Measurements from ENCODE around the gene GAGE13. TPM values are rescaled to one million over a fixed set of nuclear protein-coding genes. Genes with fewer than 3 reads are reported as not detected.
"Not testable (repeated sequence)": the region's sequence is repeated elsewhere in the genome, so short reads cannot be mapped to it uniquely, and the experiment has no call there.

Gene GAGE13
- total and polyA plus RNA-seq, 2 donors (not counting 3 experiments of a cell fraction or from before 2014, with no cell fraction given), result not detected

DNA sequence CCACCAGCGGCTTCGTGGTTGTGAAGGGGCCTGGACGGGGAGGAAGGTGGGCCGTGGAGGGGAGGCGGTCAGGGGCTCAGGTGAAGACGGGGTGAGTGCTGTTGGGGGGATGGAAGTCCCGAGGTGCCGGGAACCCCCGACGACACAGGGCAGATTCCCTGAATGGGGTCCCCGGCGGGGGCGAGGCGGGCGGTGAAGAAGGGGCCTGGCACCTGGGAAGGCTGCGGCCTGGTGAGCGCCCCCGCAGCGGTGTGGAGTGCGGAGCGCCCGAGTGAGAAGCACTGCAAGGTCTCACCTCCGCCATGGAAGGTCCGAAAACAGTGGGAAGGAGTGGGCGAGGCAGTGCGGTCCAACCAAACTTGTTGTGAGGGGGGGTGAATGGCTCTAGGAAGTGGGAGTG, 459 bp downstream of the GAGE13 start:
- not testable (repeated sequence) for FAIRE-seq; H3K4me2 ChIP-seq (ENCODE audit: insufficient read depth, low read length)

DNA sequence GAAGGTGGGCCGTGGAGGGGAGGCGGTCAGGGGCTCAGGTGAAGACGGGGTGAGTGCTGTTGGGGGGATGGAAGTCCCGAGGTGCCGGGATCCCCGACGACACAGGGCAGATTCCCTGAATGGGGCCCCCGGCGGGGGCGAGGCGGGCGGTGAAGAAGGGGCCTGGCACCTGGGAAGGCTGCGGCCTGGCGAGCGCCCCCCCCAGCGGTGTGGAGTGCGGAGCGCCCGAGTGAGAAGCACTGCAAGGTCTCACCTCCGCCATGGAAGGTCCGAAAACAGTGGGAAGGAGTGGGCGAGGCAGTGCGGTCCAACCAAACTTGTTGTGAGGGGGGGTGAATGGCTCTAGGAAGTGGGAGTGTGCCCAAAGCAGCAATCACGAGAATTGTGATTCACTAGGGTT, 10.1 kb downstream of the GAGE13 start:
- H3K9me1 ChIP-seq (replicated peaks; ENCODE audit: control insufficient read depth, extremely low read depth, insufficient read depth, low read length); H2AFZ ChIP-seq (ENCODE audit: low read depth, low read length); H3K79me2 ChIP-seq (ENCODE audit: control insufficient read depth, insufficient read depth, low read length); H3K4me3 ChIP-seq (replicated peaks in 1 of 3; ENCODE audit: insufficient read depth in 1 of 3, low read depth in 1 of 3, low read length in 3 of 3); H3K36me3 ChIP-seq (ENCODE audit: control insufficient read depth in 2 of 2, extremely low read depth in 1 of 2, insufficient read depth in 2 of 2, low read length in 2 of 2); DNase-seq (ENCODE audit: low read depth, low spot score); dilution Hi-C loops (cut with MboI; ENCODE audit: extremely low pct_ligation_motif_present, low sequenced_read_pairs); H3K9me3 ChIP-seq (replicated peaks; ENCODE audit: control insufficient read depth, insufficient read depth, low read length); BruUV-seq (replicated peaks); H3K27ac ChIP-seq (ENCODE audit: insufficient read depth, low read depth, low read length); CTCF ChIA-PET; POLR2A ChIA-PET; H3K9ac ChIP-seq (replicated peaks; ENCODE audit: extremely low read depth, insufficient read depth, low read length); FAIRE-seq; H4K20me1 ChIP-seq (replicated peaks; ENCODE audit: control insufficient read depth, extremely low read depth, insufficient read depth, low read length); H3K4me1 ChIP-seq (ENCODE audit: control insufficient read depth, extremely low read depth, insufficient read depth, low read length); H3K4me2 ChIP-seq (ENCODE audit: insufficient read depth, low read length); H3K27me3 ChIP-seq (ENCODE audit: control insufficient read depth in 2 of 2, insufficient read depth in 2 of 2, low read length in 2 of 2); intact Hi-C loops (cut with micrococcal nuclease): not testable (repeated sequence)

More for the DNA sequence above, 459 bp downstream of the GAGE13 start:
- dilution Hi-C loops (cut with MboI; ENCODE audit: extremely low pct_ligation_motif_present, low sequenced_read_pairs); H3K9ac ChIP-seq (replicated peaks; ENCODE audit: extremely low read depth, insufficient read depth, low read length); H3K9me3 ChIP-seq (replicated peaks; ENCODE audit: control insufficient read depth, insufficient read depth, low read length); BruUV-seq (replicated peaks); H3K79me2 ChIP-seq (ENCODE audit: control insufficient read depth, insufficient read depth, low read length); intact Hi-C loops (cut with micrococcal nuclease); H3K36me3 ChIP-seq (ENCODE audit: control insufficient read depth in 2 of 2, extremely low read depth in 1 of 2, insufficient read depth in 2 of 2, low read length in 2 of 2); H3K9me1 ChIP-seq (replicated peaks; ENCODE audit: control insufficient read depth, extremely low read depth, insufficient read depth, low read length); H4K20me1 ChIP-seq (replicated peaks; ENCODE audit: control insufficient read depth, extremely low read depth, insufficient read depth, low read length); POLR2A ChIA-PET; H2AFZ ChIP-seq (ENCODE audit: low read depth, low read length); H3K4me3 ChIP-seq (replicated peaks in 1 of 3; ENCODE audit: insufficient read depth in 1 of 3, low read depth in 1 of 3, low read length in 3 of 3); H3K27ac ChIP-seq (ENCODE audit: insufficient read depth, low read depth, low read length); H3K4me1 ChIP-seq (ENCODE audit: control insufficient read depth, extremely low read depth, insufficient read depth, low read length); DNase-seq (ENCODE audit: low read depth, low spot score); CTCF ChIA-PET; H3K27me3 ChIP-seq (ENCODE audit: control insufficient read depth in 2 of 2, insufficient read depth in 2 of 2, low read length in 2 of 2): not testable (repeated sequence)

DNA sequence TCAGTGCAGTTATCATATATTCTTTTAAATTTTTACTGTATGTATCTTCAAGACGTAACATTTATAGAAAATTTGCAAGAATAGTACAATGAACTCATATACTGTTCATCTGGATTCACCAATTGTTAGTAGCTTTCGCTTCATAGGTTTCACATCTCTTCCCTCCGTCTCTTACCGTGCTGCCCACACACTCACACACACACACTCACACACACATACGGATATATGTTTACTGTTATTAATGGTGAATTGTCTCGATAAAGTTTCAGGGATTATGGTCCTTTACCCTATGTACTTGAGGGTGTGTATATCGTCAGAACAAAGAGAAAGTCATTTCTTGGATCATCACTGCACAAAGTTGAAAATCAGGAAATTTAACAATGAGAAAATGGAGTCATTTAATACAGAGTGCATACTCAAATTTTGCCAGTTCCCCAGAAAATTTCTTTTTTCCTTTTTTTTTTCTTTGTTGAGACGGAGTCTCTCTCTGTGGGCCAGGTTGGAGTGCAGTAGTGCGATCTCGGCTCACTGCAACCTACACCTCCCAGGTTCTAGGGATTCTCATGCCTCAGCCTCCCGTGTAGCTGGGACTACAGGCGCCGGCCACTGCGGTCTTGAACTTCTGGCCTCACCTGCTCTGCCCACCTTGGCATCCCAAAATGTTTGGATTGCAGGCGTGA, 13.3 kb downstream of the GAGE13 start:
- DNase-seq (ENCODE audit: low read depth, low spot score); dilution Hi-C loops (cut with MboI; ENCODE audit: extremely low pct_ligation_motif_present, low sequenced_read_pairs); H3K27me3 ChIP-seq (ENCODE audit: control insufficient read depth in 2 of 2, insufficient read depth in 2 of 2, low read length in 2 of 2); H3K9me3 ChIP-seq (replicated peaks; ENCODE audit: control insufficient read depth, insufficient read depth, low read length); H2AFZ ChIP-seq (ENCODE audit: low read depth, low read length); H3K9me1 ChIP-seq (replicated peaks; ENCODE audit: control insufficient read depth, extremely low read depth, insufficient read depth, low read length); POLR2A ChIA-PET; H3K79me2 ChIP-seq (ENCODE audit: control insufficient read depth, insufficient read depth, low read length); intact Hi-C loops (cut with micrococcal nuclease); H3K4me3 ChIP-seq (replicated peaks in 1 of 3; ENCODE audit: insufficient read depth in 1 of 3, low read depth in 1 of 3, low read length in 3 of 3); H3K4me2 ChIP-seq (ENCODE audit: insufficient read depth, low read length); H3K36me3 ChIP-seq (ENCODE audit: control insufficient read depth in 2 of 2, extremely low read depth in 1 of 2, insufficient read depth in 2 of 2, low read length in 2 of 2); H4K20me1 ChIP-seq (replicated peaks; ENCODE audit: control insufficient read depth, extremely low read depth, insufficient read depth, low read length); H3K9ac ChIP-seq (replicated peaks; ENCODE audit: extremely low read depth, insufficient read depth, low read length); H3K4me1 ChIP-seq (ENCODE audit: control insufficient read depth, extremely low read depth, insufficient read depth, low read length); H3K27ac ChIP-seq (ENCODE audit: insufficient read depth, low read depth, low read length); FAIRE-seq; CTCF ChIA-PET; BruUV-seq (replicated peaks): not testable (repeated sequence)

DNA sequence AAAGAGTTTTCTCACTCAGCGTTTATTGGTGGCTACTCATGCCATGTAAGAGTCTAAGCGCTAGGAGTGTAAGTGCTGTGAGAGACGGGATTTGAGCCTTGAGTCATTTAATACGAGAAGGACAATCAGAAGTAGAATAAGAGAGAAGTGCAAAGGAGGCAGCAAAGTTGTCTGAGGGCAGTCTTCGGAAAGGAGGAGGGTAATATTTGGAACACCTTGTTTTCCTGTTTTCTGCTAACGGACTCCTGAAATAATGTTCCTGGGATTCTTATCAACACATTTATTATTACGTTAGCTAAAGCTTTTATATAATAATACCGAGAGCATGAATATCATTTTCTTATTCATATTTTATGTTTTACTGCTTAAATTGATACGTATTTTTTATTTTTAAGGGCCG, 14.0 kb downstream of the GAGE13 start:
- DNase-seq (ENCODE audit: low read depth, low spot score); H3K36me3 ChIP-seq (ENCODE audit: control insufficient read depth in 2 of 2, extremely low read depth in 1 of 2, insufficient read depth in 2 of 2, low read length in 2 of 2); CTCF ChIA-PET; H4K20me1 ChIP-seq (replicated peaks; ENCODE audit: control insufficient read depth, extremely low read depth, insufficient read depth, low read length); intact Hi-C loops (cut with micrococcal nuclease); POLR2A ChIA-PET; H3K4me1 ChIP-seq (ENCODE audit: control insufficient read depth, extremely low read depth, insufficient read depth, low read length); H3K4me2 ChIP-seq (ENCODE audit: insufficient read depth, low read length); H3K9me1 ChIP-seq (replicated peaks; ENCODE audit: control insufficient read depth, extremely low read depth, insufficient read depth, low read length); H3K79me2 ChIP-seq (ENCODE audit: control insufficient read depth, insufficient read depth, low read length); H3K9me3 ChIP-seq (replicated peaks; ENCODE audit: control insufficient read depth, insufficient read depth, low read length); H3K4me3 ChIP-seq (replicated peaks in 1 of 3; ENCODE audit: insufficient read depth in 1 of 3, low read depth in 1 of 3, low read length in 3 of 3); H2AFZ ChIP-seq (ENCODE audit: low read depth, low read length); dilution Hi-C loops (cut with MboI; ENCODE audit: extremely low pct_ligation_motif_present, low sequenced_read_pairs); H3K9ac ChIP-seq (replicated peaks; ENCODE audit: extremely low read depth, insufficient read depth, low read length); BruUV-seq (replicated peaks); H3K27me3 ChIP-seq (ENCODE audit: control insufficient read depth in 2 of 2, insufficient read depth in 2 of 2, low read length in 2 of 2); FAIRE-seq; H3K27ac ChIP-seq (ENCODE audit: insufficient read depth, low read depth, low read length): not testable (repeated sequence)
